Islet of Langerhans (tissue), 1 donor: ENCODE measurements around the gene RHOBTB3.
"Not testable (repeated sequence)": the region's sequence is repeated elsewhere in the genome, so short reads cannot be mapped to it uniquely, and the experiment has no call there.

ENCODE experiments used
- FAIRE-seq: peaks from one replicate; lab custom pipeline; 2011; peaks lifted over from hg19 to GRCh38; lab: Jason Lieb, UNC

The RHOBTB3 gene

DNA sequence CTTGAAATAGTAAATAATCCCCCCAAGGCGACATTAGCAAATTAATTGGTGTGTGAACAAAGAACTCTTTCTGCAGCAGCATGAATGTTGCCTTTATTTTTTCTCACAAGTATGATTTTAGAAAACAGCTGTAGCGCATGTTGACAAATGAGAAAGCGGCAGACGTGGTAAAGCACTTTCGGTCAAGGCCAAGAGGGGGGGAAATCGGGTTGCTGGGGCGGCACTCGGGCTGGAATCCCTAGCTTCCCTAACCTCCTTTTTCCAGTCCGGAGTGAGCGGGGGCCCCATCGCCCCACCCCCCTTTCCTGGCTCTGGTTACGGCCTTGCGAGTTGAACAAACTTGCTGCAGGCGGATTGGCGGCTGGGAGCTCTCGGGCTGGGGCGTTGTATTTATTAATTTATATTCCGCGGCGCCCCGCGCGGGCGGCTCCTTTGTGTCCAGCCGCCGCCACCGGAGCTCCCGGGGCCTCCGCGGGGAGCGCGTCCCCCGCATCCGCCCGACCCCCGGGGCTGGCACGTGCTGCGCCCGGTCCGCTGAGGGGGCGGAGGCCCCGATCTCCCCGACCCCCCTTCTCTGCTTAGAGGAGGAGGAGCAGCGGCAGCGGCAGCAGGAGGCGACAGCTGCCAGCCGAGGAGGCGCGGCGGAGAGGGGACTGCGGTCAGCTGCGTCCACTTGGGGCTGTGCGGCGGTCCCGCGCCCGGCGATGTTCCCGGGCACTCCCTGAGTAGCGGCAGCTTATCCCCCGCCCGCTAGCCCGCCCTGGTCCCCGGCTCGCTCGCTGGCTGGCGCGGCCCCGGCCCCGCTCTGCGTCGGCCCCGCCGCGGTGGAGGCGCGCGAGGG lies at the start of gene RHOBTB3:
Gene RHOBTB3, plus strand, starts transcription at position 607 of the 841 bp plus-strand sequence. CDS start 347 bp downstream, outside the sequence.
- peak; percentile 30 for FAIRE-seq

- FAIRE-seq = no peak
Observed at GRCh38 chr5:95682891-95683290, 48.2 kb upstream of the RHOBTB3 start, which contains the start of gene SPATA9. Gene SPATA9, minus strand, starts transcription at chr5:95682991. Its CDS starts 137 bp downstream, at chr5:95682854.

GRCh38 chr5:95684361-95684760 lies 46.8 kb upstream of the RHOBTB3 start:
- no peak for FAIRE-seq

- no peak for FAIRE-seq
Observed at GRCh38 chr5:95686651-95687050, 44.5 kb upstream of the RHOBTB3 start.

DNA sequence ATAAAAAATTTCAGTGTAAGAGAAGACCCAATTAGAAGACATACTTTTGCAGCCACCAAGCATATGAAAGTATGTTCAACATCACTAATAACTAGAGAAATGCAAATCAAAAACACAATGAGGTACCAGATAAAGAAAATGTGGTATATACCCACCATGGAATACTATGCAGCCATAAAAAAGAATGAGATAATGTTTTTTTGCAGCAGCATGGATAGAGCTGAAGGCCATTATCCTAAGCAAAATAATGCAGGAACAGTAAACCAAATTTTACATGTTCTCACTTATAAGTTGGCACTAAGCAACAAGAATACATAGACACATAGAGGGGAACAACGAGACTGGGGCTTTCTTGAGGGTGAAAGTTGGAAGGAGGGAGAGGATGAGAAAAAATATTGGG lies 41.5 kb upstream of the RHOBTB3 start:
- no peak for FAIRE-seq

GRCh38 chr5:95690333-95690732 lies 40.8 kb upstream of the RHOBTB3 start:
- FAIRE-seq = no peak

GRCh38 chr5:95697781-95698681 lies 33.1 kb upstream of the RHOBTB3 start:
- no peak for FAIRE-seq

GRCh38 chr5:95699337-95699736 lies 31.8 kb upstream of the RHOBTB3 start:
- FAIRE-seq = no peak

GRCh38 chr5:95701074-95701473 lies 30.1 kb upstream of the RHOBTB3 start:
- peak; percentile 30 for FAIRE-seq

DNA sequence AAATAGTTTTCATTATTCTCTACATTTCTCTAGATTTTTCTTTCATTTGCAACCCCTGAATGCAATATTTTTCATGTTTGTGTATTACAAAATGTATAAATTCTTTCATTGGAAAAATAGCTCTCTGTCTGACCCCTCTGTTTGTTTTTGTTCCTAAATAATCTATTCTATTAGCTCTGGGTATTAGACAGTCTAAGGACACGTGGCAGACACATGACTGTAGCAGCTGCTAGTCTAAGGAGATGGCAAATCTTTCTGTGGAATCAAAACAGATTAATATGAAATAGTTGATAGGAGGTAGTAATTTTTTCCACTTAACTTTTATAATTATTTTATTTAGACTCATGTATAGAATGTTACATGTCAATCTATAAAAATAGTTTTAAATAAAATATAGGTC lies 27.0 kb upstream of the RHOBTB3 start:
- no peak for FAIRE-seq

DNA sequence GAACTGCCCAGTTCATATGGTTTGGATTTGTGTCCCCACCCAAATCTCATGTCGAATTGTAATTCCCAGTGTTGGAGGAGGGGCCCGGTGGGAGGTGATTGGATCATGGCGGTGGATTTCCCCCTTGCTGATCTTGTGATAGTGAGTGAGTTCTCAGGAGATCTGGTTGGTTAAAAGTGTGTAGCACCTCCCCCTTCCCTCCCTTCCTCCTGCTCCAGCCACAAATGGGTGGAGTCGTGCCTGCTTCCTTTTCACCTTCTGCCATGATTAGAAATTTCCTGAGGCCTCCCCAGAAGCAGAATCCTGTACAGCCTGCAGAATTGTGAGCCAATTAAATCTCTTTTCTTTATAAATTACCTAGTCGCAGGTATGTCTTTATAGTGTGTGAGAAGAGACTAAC lies 24.9 kb upstream of the RHOBTB3 start:
- not testable (repeated sequence) for FAIRE-seq

- no peak for FAIRE-seq
Observed at GRCh38 chr5:95707055-95707454, 24.1 kb upstream of the RHOBTB3 start.

DNA sequence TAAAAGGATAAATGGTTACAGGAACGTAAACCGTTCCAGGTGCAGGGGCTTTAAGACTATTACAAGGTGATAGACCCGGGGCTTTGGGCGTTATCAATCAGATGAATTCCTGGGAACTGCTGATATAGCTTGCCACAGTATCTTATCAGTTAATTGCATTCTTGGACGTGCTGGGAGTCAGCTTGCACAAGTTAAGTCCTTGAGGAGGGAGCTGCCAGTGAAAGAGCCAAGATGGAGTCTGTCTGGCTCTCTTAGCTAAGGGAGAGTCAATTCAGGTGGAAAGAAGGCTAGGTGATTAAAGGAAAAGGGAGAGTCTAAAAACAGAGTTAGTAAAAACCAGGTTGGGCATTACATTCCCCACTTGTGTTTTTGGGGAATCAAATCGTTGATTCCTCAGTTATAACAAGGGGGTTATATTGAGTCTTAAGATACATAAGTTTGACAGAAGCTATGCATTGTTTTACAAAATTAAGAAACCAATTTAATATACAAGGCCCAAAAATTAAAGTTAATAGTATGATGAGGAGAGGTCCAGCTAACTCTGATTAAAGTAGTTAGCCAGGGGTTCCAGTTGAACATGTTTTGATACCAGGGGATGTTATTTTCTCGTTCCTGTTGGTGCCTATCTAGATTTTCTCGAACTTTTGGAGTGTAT lies 23.5 kb upstream of the RHOBTB3 start:
- FAIRE-seq = not testable (repeated sequence)

DNA sequence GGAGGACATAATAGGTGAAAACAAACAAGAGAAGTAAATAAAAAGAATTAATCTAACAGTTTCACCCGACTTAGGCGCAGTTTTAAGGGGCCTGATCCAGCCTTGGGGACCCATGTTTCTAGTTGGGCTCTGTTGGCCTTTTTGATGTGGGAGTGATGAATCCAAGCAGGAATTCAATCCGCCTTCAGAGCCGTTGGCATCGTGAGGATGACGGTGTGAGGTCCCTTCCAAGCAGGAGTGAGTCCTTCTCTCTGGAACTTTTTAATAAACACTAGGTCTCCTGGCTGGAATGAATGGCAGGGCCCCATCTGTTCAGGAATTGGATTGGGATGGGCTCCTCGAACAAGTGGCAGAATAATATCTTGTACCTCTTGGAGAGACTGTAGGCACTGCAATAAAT lies 22.3 kb upstream of the RHOBTB3 start:
- FAIRE-seq = no peak

DNA sequence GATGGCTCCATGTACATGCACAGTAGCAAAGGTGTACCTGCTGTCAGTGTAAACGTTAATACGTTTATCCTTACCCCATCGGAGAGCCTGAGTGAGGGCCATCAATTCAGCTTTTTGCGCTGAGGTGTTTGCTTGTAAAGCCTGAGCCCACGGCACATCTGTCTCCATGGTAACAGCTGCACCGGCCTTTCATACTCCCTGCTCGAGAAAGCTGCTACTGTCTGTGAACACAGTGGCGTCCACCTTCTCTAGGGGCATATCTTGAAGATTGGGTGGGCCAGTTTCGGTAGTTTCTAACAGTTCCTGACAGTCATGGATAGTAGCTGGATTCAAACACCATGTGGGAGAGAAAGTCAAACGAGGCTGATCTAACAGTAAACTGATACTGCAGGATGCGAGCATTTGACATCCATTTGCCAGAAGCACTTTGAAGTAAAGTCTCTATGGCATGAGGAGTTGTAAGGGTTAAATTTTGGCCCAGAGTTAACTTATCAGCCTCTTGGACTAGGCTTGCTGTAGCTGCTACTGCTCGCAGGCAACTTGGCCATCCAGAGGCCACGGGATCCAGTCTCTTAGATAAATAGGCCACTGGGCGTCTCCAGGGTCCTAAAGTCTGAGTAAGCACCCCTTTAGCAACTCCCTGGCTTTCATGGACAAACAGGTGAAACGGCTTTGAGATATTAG lies 21.0 kb upstream of the RHOBTB3 start:
- no peak for FAIRE-seq

DNA sequence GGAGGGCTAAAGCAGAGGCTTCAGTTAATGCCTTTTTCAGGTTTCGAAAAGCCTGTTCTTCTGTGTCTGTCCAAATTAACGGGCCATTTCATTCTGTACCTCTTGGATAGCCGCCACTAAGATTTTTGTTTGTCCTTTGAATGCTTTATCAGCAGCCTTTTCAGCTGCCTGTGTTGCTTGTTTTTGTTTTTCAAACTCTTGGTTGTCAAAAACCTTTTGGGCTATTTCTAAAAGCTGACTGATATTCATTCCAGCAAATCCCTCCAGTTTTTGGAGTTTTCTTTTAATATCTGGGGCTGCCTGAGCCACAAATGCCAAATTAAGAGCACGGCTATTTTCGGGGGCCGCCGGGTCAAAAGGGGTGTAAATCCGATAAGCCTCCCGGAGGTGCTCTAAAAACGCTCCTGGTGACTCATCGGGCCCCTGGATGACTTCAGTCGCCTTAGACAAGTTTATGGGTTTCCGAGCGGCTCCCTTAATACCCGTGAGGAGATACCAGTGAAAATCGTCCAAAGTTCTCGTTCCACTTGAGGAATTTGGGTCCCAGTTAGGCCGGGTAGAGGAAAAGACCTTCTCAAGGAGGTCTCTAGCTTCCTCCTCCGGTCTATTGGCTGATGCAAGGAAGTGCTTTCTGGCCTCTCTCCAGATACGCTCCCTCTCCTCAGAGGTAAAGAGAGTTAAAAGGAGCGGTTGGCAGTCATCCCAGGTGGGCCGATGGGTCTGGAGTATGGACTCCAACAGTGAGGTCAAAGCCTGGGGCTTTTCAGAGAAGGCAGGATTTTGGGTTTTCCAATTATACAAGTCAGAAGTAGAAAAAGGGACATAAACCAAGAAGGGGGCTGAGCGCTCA lies 20.3 kb upstream of the RHOBTB3 start:
- FAIRE-seq = not testable (repeated sequence)

GRCh38 chr5:95711501-95712346 lies 19.4 kb upstream of the RHOBTB3 start:
- no peak for FAIRE-seq

GRCh38 chr5:95712347-95712958 lies 18.7 kb upstream of the RHOBTB3 start:
- no peak for FAIRE-seq

DNA sequence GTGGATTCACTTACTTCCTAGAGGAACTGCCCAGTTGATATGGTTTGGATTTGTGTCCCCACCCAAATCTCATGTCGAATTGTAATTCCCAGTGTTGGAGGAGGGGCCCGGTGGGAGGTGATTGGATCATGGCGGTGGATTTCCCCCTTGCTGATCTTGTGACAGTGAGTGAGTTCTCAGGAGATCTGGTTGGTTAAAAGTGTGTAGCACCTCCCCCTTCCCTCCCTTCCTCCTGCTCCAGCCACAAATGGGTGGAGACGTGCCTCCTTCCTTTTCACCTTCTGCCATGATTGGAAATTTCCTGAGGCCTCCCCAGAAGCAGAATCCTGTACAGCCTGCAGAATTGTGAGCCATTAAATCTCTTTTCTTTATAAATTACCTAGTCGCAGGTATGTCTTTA lies 17.9 kb upstream of the RHOBTB3 start:
- FAIRE-seq = not testable (repeated sequence)
